C4-2B (cell line): Measurements from ENCODE around the gene IL36B.
A peak's percentile ranks its signal among the peaks of the same experiment; 100 is the strongest.

Experiments used
- H3K27ac ChIP-seq: fragments of 450-650 bp; 2 replicates; pipeline ENCODE4 v1.5.1; 2017
- ZFX ChIP-seq: fragments of 450-650 bp; IDR thresholded peaks from 2 replicates; pipeline ENCODE4 v1.6.1; 2017
- TF ChIP-seq, protein P1 (sequence below): fragments of 450-650 bp; conservative IDR thresholded peaks from 2 replicates; pipeline ENCODE4 v1.5.1; 2017; ENCODE audit warnings: mild to moderate bottlenecking

The IL36B gene

GRCh38 chr2:113091231-113091896 is 38.7 kb upstream of the IL36B start:
- H3K27ac ChIP-seq: no peak overlapping the region
- TF ChIP-seq, protein P1, sequence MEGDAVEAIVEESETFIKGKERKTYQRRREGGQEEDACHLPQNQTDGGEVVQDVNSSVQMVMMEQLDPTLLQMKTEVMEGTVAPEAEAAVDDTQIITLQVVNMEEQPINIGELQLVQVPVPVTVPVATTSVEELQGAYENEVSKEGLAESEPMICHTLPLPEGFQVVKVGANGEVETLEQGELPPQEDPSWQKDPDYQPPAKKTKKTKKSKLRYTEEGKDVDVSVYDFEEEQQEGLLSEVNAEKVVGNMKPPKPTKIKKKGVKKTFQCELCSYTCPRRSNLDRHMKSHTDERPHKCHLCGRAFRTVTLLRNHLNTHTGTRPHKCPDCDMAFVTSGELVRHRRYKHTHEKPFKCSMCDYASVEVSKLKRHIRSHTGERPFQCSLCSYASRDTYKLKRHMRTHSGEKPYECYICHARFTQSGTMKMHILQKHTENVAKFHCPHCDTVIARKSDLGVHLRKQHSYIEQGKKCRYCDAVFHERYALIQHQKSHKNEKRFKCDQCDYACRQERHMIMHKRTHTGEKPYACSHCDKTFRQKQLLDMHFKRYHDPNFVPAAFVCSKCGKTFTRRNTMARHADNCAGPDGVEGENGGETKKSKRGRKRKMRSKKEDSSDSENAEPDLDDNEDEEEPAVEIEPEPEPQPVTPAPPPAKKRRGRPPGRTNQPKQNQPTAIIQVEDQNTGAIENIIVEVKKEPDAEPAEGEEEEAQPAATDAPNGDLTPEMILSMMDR: no peak
- no peak for TF ChIP-seq ZFX

- TF ChIP-seq ZFX: no peak
- TF ChIP-seq, protein P1: no peak
- no peak overlapping the region for H3K27ac ChIP-seq
Observed at GRCh38 chr2:113089916-113090315, 37.2 kb upstream of the IL36B start.

DNA sequence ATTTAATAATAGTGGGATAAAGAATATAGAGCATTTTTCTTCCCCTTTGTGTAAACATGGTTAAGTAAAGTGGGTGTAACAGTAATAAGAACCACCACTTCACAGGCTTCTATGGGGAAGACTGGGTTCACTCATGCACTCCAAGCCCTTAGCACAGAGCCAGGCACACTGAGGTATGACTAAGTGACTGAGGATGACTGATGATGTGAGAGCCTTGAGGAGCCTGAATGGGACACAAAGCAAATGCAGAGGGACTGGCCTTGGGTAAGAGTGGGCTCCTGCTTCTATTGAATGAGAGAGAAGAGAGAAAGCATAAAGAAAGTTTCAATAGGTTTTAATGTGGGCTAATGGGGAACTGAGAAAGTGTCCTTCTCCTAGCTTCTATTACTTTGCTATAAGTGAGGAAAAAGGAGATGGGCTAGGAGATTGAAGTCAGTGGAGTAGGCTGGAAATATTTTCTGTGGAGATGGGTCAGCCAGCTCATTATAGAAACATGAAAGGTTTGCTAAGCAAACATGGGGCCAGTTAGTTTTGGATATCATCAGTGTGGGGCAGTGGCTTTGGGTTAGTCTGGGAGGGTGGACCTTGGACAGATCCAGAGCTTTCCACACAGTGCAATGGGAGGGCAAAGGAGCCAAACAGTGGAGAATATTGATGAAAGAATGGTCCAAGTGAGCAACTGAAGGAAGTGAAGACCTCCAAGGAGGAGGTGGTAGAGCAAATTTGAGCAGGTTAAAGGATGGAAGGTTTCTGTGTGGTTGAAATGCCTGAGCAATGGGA is 35.7 kb upstream of the IL36B start:
- no peak overlapping the region for H3K27ac ChIP-seq
- TF ChIP-seq, protein P1: no peak
- no peak for TF ChIP-seq ZFX

DNA sequence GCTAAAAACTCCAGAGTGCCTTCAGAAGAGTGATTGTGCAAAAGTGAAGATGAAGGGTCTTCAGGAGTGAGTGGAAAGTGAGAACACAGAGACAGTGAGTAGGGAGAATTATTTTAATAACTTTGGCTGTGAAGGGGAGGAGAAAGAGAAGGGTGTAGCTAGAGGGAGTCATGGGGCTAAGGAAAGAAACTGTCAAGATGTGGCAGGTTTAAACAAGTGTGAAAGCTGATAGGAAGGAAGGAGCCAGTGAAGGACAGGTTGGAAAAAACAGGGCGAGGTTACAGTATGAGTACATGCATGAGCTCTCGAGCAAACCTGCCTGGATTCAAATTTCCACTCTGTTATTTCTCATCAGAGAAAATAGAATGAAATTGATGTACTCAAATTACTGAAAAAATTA is 32.9 kb upstream of the IL36B start:
- H3K27ac ChIP-seq: no peak overlapping the region
- TF ChIP-seq ZFX: no peak
- TF ChIP-seq, protein P1: no peak

DNA sequence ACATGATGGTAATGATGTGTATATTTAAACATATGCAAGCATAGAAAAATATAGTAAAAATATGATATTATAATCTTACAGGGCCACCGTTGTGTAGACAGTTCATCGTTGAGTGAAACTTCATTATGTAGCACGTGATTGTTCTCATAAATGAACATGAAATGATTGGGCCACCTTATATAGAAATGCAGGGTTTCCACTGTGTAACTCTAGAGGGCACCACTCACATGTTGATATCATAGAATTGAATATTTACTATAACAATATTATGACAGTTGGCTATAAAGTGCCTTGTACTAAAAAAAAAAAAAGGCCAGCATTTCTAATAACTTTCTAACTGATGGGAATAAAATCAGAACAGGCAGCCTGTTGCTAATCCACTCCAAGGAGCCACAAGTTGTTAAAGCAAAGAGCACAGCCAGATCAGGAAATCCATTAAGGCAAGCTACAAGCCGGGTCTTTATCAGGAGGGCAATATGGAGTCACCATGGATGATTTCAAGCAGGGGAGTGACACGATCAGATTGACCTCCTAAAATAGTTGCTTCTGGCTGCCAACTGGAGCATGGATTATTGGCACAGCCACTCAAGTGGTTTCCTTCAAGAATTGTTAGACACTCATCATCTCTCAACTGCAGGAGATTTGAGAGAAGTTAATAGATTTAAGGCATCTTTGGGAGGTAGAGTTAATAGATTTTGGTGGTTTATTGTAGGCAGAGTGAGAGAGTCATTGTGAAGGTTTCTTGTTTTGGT is 31.8 kb upstream of the IL36B start:
- TF ChIP-seq, protein P1: peak; percentile 71
- no peak for TF ChIP-seq ZFX
- no peak overlapping the region for H3K27ac ChIP-seq

GRCh38 chr2:113083296-113083695 is 30.6 kb upstream of the IL36B start:
- TF ChIP-seq, protein P1: no peak
- TF ChIP-seq ZFX: no peak
- H3K27ac ChIP-seq: no peak overlapping the region
